ENCODE results near the gene VTI1A. TPM values are rescaled to one million over a fixed set of nuclear protein-coding genes. Genes with fewer than 3 reads are reported as not detected.

VTI1A gene
- total RNA-seq, 1 donor = 37.1 TPM

DNA sequence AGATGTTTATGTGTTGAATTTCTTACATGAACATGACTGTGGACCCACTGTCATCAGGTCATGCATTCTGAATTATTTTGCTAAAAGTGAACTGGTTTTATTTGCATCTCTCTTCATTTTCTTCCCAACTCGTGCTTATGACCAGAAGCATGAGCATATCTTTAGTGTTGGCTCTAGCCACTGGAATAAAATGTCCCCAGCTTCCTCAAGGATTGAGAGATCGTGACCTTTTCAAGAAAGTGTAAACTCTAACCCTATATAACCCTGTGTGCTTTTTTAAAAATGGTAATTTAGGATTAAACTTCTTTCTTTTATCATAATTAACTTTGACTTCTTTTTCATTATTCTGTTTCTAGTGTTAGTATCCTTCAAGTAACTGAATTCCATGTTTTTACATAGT is 55.5 kb downstream of the VTI1A start:
- DNase-seq (ENCODE audit: low read depth) = no peak
- TF ChIP-seq, protein P1, sequence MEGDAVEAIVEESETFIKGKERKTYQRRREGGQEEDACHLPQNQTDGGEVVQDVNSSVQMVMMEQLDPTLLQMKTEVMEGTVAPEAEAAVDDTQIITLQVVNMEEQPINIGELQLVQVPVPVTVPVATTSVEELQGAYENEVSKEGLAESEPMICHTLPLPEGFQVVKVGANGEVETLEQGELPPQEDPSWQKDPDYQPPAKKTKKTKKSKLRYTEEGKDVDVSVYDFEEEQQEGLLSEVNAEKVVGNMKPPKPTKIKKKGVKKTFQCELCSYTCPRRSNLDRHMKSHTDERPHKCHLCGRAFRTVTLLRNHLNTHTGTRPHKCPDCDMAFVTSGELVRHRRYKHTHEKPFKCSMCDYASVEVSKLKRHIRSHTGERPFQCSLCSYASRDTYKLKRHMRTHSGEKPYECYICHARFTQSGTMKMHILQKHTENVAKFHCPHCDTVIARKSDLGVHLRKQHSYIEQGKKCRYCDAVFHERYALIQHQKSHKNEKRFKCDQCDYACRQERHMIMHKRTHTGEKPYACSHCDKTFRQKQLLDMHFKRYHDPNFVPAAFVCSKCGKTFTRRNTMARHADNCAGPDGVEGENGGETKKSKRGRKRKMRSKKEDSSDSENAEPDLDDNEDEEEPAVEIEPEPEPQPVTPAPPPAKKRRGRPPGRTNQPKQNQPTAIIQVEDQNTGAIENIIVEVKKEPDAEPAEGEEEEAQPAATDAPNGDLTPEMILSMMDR (IDR thresholded peaks at IDR 0.05; ENCODE audit: insufficient read depth, low read depth, low read length) = no peak
- no peak overlapping the region for H3K4me3 ChIP-seq (ENCODE audit: low read depth, low read length)

DNA sequence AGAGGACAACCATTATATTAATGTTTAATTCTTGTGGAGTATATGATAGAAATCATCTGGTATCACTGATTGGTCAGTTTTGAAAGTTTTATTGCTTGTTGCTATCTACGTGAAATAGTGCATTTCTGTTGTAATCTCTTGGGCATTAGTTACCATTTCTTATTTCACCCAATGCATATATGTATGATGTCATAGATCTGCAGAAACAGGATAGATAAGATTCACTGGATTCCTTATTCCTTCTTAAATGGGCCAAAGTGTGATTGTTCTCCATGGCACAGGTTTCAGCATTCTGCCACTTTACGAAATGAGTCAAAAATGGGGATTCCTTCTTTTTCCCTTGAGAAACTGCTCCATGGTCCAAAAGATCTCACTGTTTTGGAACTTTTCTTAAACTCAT is 56.6 kb downstream of the VTI1A start:
- no peak overlapping the region for H3K4me3 ChIP-seq (ENCODE audit: low read depth, low read length)
- DNase-seq (ENCODE audit: low read depth) = no peak
- TF ChIP-seq, protein P1 (IDR thresholded peaks at IDR 0.05; ENCODE audit: insufficient read depth, low read depth, low read length) = no peak

DNA sequence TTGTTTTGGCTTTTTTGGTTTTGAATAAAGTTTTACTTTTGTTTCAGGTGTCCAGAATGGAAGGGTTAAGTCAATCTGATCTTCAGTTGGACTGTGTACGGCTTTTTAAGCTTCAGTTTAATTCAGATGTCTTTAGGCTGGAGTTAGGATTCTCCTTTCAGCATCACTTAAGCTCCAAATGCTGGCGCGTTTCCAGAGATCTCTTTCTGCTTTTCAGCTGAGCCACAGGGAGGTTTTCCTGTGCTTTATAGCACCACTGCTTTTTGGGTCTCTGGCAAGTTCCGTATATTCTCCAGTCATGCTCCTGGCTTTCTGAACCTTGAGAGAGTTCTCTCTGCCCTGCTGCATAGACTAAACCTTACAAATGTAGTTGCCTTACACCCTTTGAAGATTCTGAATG is 60.0 kb downstream of the VTI1A start:
- no peak overlapping the region for H3K4me3 ChIP-seq (ENCODE audit: low read depth, low read length)
- TF ChIP-seq, protein P1 (IDR thresholded peaks at IDR 0.05; ENCODE audit: insufficient read depth, low read depth, low read length) = no peak
- DNase-seq (ENCODE audit: low read depth) = no peak

DNA sequence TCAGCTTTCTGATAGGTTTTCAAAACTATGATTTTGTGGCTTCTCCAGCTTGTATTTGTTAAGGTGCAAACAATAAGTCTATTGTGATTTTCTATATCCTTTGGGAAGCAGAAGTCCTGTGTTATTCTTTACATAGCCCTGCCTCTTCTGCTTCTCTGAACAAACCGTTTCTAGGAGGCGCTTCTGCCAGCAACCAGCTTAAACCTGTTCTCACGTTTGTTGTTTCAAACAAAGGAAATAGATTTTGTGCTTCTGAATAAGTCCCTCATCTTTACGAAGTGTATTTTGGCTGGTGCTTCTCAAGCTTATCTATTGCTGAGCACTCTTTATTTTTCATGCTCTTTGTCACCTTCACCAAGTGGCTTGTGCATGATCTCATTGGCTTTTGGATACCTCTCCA is 61.0 kb downstream of the VTI1A start:
- no peak for DNase-seq (ENCODE audit: low read depth)
- TF ChIP-seq, protein P1 (IDR thresholded peaks at IDR 0.05; ENCODE audit: insufficient read depth, low read depth, low read length) = no peak
- H3K4me3 ChIP-seq (ENCODE audit: low read depth, low read length) = no peak overlapping the region

DNA sequence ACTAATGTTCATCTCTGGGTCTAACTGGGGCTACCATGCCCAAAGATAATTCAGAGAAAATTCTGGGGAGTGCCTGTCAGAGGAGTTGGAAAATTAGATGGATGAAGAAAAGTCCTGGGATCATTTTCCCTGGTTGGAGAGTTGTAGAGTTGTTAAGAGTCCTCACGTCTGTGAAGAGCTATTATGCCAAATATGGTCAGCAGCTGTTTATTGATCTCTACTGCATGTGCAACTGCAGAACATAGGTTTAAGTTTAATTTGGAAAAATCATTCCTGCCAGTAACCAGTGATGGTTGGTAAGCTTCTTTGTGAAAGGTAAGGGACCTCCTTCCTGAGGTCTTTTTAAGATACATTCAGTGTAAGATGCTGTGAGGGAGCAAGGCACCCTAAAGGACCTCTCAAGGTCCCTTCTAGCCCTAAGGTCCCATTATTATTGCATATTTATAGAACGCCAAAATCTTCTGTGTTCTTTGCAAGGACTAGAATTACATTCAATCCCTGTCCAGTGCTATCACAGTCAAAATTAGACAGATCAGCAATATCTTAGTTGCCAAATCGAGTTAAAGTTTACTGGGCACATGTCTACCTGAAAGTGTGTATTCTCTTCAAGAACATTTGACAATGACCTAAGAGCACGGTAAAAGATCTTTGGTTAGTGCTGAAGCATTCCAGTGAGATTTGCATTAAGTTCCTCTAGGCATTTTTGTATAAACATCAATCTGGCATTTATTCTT is 62.7 kb downstream of the VTI1A start:
- TF ChIP-seq, protein P1 (IDR thresholded peaks at IDR 0.05; ENCODE audit: insufficient read depth, low read depth, low read length) = no peak
- H3K4me3 ChIP-seq (ENCODE audit: low read depth, low read length) = no peak overlapping the region
- DNase-seq (ENCODE audit: low read depth) = no peak

DNA sequence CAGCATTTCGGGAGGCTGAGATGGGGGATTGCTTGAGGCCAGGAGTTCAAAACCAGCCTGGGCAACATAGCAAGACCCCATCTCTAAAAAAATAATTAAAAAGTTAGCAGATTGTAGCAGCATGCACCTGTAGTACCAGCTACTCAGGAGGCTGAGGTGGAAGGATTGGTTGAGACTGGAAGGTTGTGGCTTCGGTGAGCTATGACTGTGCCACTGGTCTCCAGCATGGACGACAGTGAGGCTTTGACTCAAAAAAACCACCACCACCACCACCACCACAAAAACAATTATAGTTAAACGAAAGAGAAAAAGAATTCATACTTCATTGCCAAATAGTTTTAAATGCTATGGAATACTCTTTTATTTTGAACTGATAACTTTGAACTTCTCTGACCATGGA is 63.4 kb downstream of the VTI1A start:
- TF ChIP-seq, protein P1 (IDR thresholded peaks at IDR 0.05; ENCODE audit: insufficient read depth, low read depth, low read length) = no peak
- DNase-seq (ENCODE audit: low read depth) = no peak
- H3K4me3 ChIP-seq (ENCODE audit: low read depth, low read length) = no peak overlapping the region

DNA sequence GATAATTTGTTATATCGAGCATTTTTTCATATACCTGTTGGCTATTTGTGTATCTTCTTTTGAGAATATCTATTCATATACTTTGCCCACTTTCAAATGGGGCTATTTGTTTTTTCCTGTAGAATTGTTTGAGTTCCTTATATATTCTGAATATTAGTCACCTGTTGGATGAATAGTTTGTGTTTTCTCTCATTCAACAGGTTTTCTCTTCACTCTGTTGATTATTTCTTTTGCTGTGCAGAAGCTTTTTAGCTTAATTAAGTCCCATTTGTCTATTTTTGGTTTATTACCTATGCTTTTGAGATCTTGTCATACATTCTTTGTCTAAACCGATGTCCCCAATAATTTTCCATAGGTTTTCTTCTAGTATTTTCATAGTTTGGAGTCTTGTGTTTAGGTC is 65.3 kb downstream of the VTI1A start:
- no peak overlapping the region for H3K4me3 ChIP-seq (ENCODE audit: low read depth, low read length)
- TF ChIP-seq, protein P1 (IDR thresholded peaks at IDR 0.05; ENCODE audit: insufficient read depth, low read depth, low read length) = no peak
- DNase-seq (ENCODE audit: low read depth) = no peak
